OCI-LY3 (cell line): ENCODE measurements around the gene OR4F15.
"Not testable (repeated sequence)": the region's sequence is repeated elsewhere in the genome, so short reads cannot be mapped to it uniquely, and the experiment has no call there.

Experiments used
- H2AFZ ChIP-seq: fragments of 200-600, 300-600 bp; shearing (Covaris generic); 2 replicates; pipeline ENCODE4 v1.6.0; 2014; ENCODE audit warnings: antibody characterized with exemption, low read depth, low read length
- H3K27ac ChIP-seq: fragments of 200-600, 300-600 bp; sonication (generic); 2 replicates; pipeline ENCODE4 v1.5.1; 2014; ENCODE audit warnings: mild to moderate bottlenecking, low read length, moderate library complexity, mixed read lengths
- H3K27me3 ChIP-seq: fragments of 200-600, 300-600 bp; sonication (generic); 2 replicates; pipeline ENCODE4 v1.6.1; 2014; ENCODE audit warnings: low read depth, low read length, mixed read lengths
- H3K36me3 ChIP-seq: fragments of 200-600, 300-600 bp; sonication (generic); replicated peaks from 2 replicates; pipeline ENCODE3; 2014; ENCODE audit warnings: low read depth, low read length, mixed read lengths
- H3K4me1 ChIP-seq: fragments of 300-600, 200-600 bp; sonication (generic); 2 replicates; pipeline ENCODE4 v1.6.1; 2014; ENCODE audit warnings: low read length, mixed read lengths
- H3K4me2 ChIP-seq: fragments of 200-600, 300-600 bp; sonication (generic); 2 replicates; pipeline ENCODE4 v1.6.1; 2014; ENCODE audit warnings: low read length, mixed read lengths
- H3K4me3 ChIP-seq: fragments of 300-600, 200-600 bp; sonication (generic); 2 replicates; pipeline ENCODE4 v1.5.1; 2014; ENCODE audit warnings: antibody characterized with exemption, mild to moderate bottlenecking, low read length, moderate library complexity
- H3K79me2 ChIP-seq: fragments of 300-600, 200-600 bp; shearing (Covaris generic); 2 replicates; pipeline ENCODE4 v1.6.1; 2014; ENCODE audit warnings: mild to moderate bottlenecking, low read length, mixed read lengths
- H3K9ac ChIP-seq: fragments of 300-600, 200-600 bp; shearing (Covaris generic); 2 replicates; pipeline ENCODE4 v1.6.0; 2014; ENCODE audit warnings: mild to moderate bottlenecking, low read length, moderate library complexity
- H3K9me3 ChIP-seq: fragments of 200-600, 300-600 bp; shearing (Covaris generic); 2 replicates; pipeline ENCODE4 v1.6.1; 2014; ENCODE audit warnings: low read length, mixed read lengths; ENCODE audit not compliant: insufficient read depth
- H4K20me1 ChIP-seq: fragments of 200-600, 300-600 bp; sonication (generic); 2 replicates; pipeline ENCODE4 v1.6.1; 2016; ENCODE audit warnings: low read length, mixed read lengths; ENCODE audit not compliant: insufficient read depth
- EZH2phosphoT487 ChIP-seq: fragments of 200-600 bp; shearing (Covaris generic); IDR thresholded peaks from 2 replicates; pipeline ENCODE4 v1.6.1; 2018; ENCODE audit warnings: antibody characterized with exemption, mixed run types, low read depth
- TF ChIP-seq, protein P1 (sequence below): fragments of 200-600, 300-600 bp; sonication (generic); IDR thresholded peaks from 2 replicates; pipeline ENCODE4 v1.5.1; 2014; ENCODE audit warnings: antibody characterized with exemption, low read length, low read depth

OR4F15 gene

DNA sequence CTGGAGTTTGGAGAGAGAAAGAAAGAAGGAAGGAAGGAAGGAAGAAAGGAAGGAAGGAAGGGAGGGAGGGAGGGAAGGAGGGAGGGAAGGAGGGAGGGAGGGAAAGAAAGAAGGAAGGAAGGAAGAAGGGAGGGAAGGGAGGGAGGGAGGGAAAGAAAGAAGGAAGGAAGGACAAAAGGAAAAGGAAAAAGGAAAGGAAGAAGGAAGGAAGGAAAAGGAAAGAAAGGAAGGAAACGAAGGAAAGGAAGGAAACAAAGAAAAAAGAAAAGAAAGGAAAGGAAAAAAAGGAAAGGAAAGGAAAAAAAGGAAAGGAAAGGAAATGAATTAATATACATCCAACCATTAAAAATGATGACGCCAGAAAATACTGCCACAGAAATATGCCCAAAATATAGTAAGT lies 27.4 kb upstream of the OR4F15 start:
- Histone ChIP-seq H3K27ac (no peak overlapping the region), H3K27me3 (peaks cover 9% of the 10 kb centered on the region), H3K4me3 (no peak overlapping the region), H3K9me3 (no peaks in the 10 kb centered on the region), H3K79me2 (no peaks in the 10 kb centered on the region), H2AFZ (no peak overlapping the region), H3K9ac (no peak overlapping the region), H3K4me1 (peaks cover 7% of the 10 kb centered on the region), H4K20me1 (no peaks in the 10 kb centered on the region), H3K4me2 (no peak overlapping the region), H3K36me3 (no peaks in the 10 kb centered on the region)
- TF ChIP-seq EZH2phosphoT487, result no peak
- TF ChIP-seq, protein P1, sequence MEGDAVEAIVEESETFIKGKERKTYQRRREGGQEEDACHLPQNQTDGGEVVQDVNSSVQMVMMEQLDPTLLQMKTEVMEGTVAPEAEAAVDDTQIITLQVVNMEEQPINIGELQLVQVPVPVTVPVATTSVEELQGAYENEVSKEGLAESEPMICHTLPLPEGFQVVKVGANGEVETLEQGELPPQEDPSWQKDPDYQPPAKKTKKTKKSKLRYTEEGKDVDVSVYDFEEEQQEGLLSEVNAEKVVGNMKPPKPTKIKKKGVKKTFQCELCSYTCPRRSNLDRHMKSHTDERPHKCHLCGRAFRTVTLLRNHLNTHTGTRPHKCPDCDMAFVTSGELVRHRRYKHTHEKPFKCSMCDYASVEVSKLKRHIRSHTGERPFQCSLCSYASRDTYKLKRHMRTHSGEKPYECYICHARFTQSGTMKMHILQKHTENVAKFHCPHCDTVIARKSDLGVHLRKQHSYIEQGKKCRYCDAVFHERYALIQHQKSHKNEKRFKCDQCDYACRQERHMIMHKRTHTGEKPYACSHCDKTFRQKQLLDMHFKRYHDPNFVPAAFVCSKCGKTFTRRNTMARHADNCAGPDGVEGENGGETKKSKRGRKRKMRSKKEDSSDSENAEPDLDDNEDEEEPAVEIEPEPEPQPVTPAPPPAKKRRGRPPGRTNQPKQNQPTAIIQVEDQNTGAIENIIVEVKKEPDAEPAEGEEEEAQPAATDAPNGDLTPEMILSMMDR, result no peak

DNA sequence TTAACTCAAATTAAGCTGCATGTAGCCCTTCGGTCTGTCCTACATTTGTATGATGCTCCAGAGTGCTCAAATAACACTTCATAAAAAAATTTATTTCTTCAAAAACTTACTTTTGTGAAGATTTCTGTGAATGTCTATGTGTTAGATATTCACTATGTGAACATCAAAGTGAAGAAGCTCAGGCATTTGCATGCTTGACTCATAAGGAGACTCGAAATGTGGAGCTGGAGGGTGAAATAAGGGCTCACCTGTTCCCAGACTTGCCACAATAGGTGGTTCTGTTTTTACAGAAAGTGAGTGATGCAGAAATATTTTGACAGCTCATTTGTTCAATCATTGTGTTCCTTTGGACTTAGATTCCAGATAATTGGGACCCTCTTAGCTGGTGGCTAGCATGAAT lies 25.6 kb upstream of the OR4F15 start:
- H3K9me3 ChIP-seq, H4K20me1 ChIP-seq, H3K79me2 ChIP-seq, H3K9ac ChIP-seq, H2AFZ ChIP-seq, H3K4me1 ChIP-seq, H3K27ac ChIP-seq, H3K4me2 ChIP-seq, H3K36me3 ChIP-seq, H3K4me3 ChIP-seq: not testable (repeated sequence)
- peaks cover 10% of the 10 kb centered on the region for H3K27me3 ChIP-seq

DNA sequence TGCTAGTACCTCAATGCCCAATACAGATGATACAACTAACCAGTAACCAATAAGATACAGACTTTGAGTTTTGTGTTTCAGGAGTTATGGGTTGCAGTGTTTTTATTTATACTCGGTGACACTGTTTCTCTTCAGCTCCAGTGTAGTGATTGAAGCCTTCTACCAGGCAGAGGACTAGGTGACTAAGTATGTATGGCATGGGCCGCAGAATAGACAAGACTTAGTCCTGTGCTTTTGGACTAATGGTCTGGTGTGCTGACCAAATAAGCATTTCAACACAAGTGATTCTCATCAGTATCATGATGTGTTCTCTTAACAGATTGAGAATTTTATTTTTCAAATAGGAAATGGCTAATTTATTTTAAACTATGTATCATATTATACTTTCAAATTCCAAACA lies 24.0 kb upstream of the OR4F15 start:
- peaks cover 11% of the 10 kb centered on the region for H3K27me3 ChIP-seq
- not testable (repeated sequence) for H3K4me2 ChIP-seq, H3K4me1 ChIP-seq, H3K9ac ChIP-seq, H3K79me2 ChIP-seq, H3K27ac ChIP-seq, H3K4me3 ChIP-seq, H3K36me3 ChIP-seq, H4K20me1 ChIP-seq, H3K9me3 ChIP-seq, H2AFZ ChIP-seq

DNA sequence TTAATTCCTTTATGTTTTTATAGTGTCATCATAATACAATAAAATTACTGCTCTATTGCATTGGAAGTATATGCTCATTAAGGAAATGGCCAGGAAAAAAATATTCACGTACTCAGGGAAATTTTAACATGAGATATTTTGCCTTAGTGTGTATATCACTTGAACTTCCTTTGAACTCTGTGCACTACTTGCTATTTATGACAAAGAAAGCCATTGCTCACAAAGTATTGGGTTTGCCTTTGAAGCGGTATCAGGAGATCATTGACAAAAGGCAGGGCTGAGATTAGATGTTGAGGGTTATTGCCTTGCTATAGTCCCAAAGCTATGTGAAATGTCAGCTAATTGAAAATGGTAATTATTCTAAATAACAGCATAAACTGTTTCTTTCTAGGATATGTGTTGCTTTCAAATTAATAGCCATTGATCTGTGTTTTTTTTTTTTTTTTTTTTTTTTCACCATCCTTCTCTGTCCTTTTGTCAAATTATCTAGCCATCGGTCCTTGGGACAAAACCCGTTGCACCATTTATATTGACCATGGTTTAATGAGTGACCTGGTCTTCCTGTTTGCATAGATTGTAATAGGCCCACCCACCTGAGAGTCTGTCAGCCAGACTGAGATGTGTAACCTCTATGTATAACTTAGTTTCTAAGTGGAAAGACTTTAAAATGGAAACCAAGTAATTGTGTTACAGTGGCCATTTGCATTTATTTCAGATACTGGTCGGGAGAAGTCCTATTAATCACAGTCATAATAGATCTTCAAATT lies 23.3 kb upstream of the OR4F15 start:
- not testable (repeated sequence) for H2AFZ ChIP-seq, H3K4me2 ChIP-seq, H3K36me3 ChIP-seq, H3K27ac ChIP-seq, H3K9ac ChIP-seq, H3K9me3 ChIP-seq, H4K20me1 ChIP-seq, H3K79me2 ChIP-seq, H3K4me1 ChIP-seq, H3K4me3 ChIP-seq
- H3K27me3 ChIP-seq, result peaks cover 11% of the 10 kb centered on the region

DNA sequence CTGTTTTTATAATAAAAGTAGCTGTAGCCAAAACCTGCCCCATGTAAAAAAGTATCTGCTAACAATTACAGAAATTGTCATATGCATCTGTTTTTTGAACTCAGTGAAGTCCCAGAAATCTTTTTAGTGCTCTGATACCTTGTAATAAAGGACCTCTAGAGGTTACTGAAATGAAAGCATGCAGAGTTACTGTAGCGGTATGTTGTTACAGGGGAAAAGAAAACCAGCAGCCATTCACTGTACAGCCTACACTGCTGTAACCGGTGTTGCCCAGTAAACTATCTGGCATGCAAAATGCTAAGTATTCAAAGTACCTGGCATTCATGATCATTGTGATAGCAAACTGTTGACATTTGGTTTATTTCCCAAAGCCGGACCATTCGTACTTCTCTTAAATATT lies 21.3 kb upstream of the OR4F15 start:
- H3K27me3 ChIP-seq, result peaks cover 10% of the 10 kb centered on the region

DNA sequence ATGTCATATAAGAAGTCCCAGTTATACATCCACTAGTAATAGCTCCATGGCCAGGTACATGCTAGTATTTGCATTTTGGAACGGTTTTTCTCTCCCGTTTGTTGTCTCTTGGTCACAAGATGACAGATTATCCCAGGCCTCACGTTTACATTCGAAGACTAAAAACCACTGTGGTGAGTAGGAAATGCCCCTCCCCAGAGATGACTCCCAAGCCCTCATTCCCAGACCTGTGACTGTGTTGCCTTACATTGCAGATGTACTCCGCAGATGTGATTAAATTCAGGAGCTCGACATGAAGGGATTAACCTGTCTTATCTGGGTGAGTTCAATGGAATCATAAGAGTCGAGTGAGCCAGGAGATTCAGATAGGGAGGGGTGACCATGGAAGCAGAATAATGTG lies 18.0 kb upstream of the OR4F15 start:
- H3K4me1 ChIP-seq, H3K36me3 ChIP-seq, H3K9ac ChIP-seq, H3K4me2 ChIP-seq, H3K79me2 ChIP-seq, H4K20me1 ChIP-seq, H2AFZ ChIP-seq, H3K9me3 ChIP-seq, H3K4me3 ChIP-seq, H3K27ac ChIP-seq: not testable (repeated sequence)
- peaks cover 12% of the 10 kb centered on the region; the same call in 1 of the 2 replicates for H3K27me3 ChIP-seq

More for the DNA sequence above, 21.3 kb upstream of the OR4F15 start:
- not testable (repeated sequence) for H2AFZ ChIP-seq, H3K9ac ChIP-seq, H4K20me1 ChIP-seq, H3K9me3 ChIP-seq, H3K4me3 ChIP-seq, H3K4me1 ChIP-seq, H3K36me3 ChIP-seq, H3K4me2 ChIP-seq, H3K27ac ChIP-seq, H3K79me2 ChIP-seq
